GM18507 (cell line): ENCODE data around the gene KRTCAP2.

ENCODE experiments used
- DNase-seq: peaks from one replicate; pipeline ENCODE4 v3.0.0; 2011; ENCODE audit warnings: low read depth; ENCODE audit not compliant: insufficient read length; ENCODE audit errors: extremely low spot score
- FAIRE-seq: peaks from 2 replicates; lab custom pipeline; 2011; peaks lifted over from hg19 to GRCh38; lab: Jason Lieb, UNC

KRTCAP2 gene

DNA sequence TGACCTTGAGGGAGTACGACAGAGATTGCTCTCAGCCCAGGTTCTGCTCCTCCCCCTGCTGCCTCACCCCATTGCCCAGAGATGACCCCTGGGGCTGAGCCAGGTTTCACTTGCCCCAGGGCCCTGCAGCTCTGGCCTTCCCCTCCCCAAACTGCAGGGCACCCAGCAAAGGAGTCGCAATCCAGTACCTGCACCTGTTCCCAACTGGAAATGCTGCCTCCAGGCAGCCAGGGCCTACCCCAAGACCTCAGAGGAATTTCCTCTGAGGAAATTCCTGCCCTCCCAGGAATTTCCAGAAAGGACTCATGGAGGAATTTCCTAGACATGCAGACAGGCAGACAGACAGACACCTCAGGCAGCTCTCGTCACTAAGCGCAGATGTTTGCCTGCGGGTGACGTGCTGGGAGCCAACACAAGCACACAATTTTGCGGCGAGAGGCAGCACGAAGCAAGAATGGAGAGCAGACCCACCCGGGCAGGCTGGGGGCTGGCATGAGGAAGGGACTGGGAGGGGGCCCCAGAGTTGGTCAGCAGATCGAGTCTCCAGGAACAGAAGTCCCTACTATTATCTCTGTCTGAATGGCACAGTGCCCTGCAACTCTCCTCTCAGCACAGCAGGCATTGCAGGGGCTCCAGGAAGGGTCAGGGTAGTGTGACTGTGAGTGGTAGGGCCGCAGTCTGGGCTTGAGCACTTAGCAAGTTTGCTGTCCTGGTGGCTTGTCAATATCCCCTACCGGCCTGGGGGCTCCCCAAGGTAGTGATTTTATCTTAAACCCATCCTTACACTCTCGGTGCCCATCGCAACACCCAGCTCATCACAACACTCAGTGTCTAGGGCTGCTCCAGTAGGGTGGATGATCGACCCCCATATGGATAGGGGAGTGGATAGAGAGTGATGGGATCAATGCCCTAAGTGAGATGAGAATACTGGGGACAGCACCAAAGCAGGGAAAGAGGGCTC is 48.3 kb downstream of the KRTCAP2 start:
- FAIRE-seq = no peak
- DNase-seq = no peak

DNA sequence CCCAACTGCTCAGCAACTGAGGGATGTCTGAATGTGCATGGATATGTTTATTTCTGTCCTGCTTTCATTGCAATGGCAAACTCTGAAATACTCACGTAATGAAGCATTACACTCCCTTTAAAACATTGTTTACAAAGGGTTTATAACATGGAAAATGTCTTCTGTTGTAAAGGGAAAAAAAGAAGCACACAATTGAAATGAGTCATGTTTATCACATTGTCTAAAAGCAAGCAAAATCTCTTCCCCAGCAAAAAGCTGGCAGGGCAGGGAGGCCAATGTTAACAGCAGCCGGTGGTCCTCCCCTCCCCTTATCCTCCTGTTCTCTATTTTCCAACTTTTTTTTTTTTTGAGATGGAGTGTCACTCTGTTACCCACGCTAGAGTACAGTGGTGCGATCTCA is 49.3 kb downstream of the KRTCAP2 start:
- DNase-seq (no peak), FAIRE-seq (no peak)

DNA sequence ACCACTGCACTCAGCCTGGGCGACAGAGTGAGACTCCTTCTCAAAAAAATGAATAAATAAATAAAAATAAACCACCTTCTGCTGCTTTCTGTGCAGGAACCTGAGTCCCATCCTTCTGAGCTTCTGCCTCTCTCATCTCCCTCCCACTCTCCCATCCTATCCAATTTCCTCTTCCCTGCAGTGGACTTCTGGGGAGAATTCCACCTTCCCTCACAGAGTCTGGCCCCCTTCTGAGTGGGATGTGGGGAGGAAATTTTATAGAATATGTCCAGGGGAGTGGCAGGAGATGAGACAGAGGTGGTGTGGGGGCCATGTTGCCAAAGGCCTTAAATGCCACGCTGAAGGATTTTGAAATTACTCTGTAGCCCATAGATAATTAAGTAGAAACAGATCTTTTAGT is 50.8 kb downstream of the KRTCAP2 start:
- DNase-seq (no peak), FAIRE-seq (no peak)

DNA sequence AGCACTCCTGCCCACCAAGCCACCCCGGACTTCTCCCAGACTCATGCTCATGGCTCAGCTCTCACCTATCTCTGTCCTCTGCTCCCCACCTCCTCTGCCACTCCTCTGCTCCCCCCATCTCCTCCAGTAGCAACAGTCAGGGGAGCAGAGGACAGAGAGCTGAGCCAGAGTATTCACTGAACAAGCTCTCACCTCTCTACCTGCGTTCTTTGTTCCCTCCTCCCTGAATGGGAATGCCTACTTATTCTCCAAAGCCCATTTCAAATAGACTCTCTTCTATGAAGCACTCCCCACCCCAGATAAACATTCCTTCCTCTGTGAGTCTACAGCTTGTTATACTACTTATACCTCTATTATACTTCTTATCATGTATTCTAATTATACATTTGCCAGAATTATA is 51.9 kb downstream of the KRTCAP2 start:
- DNase-seq (no peak), FAIRE-seq (no peak)

DNA sequence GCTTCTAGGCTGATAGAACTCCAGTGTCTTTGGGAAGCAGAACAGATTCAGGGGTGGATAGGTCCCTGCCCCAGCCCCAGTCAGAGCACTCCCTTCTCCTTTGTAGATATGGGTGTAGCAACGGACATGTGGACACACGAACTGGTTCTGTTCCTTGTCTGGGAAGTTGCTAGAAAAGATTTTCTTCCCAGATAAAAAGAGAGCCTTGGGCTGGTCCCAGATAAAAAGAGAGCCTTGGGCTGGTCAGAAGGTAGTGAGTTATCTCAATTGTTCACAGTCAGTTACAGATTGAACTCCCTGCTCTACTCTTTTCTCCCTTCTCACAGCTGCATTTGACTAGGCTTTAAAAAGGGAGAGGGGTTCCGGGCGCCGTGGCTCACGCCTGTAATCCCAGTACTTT is 52.9 kb downstream of the KRTCAP2 start:
- DNase-seq = no peak
- FAIRE-seq = no peak
